ES-I3 (cell line): ENCODE data around the gene AUTS2.
"Not testable (repeated sequence)": the region's sequence is repeated elsewhere in the genome, so short reads cannot be mapped to it uniquely, and the experiment has no call there.

ENCODE experiments used
- H3K36me3 ChIP-seq: 2 replicates; pipeline ENCODE4 v1.6.1; 2013; ENCODE audit warnings: mild to moderate bottlenecking, low read length, control low read depth, moderate library complexity; ENCODE audit not compliant: insufficient read depth
- H3K4me1 ChIP-seq: 2 replicates; pipeline ENCODE4 v1.6.1; 2013; ENCODE audit warnings: mild to moderate bottlenecking, control low read depth, low read length; ENCODE audit not compliant: insufficient read depth
- H3K9ac ChIP-seq: 2 replicates; pipeline ENCODE4 v1.6.1; 2013; ENCODE audit warnings: low read depth, mild to moderate bottlenecking, low read length, moderate library complexity
- H3K9me3 ChIP-seq: 2 replicates; pipeline ENCODE4 v1.6.1; 2013; ENCODE audit warnings: mild to moderate bottlenecking, low read length, moderate library complexity; ENCODE audit not compliant: control insufficient read depth, insufficient read depth

AUTS2 gene

DNA sequence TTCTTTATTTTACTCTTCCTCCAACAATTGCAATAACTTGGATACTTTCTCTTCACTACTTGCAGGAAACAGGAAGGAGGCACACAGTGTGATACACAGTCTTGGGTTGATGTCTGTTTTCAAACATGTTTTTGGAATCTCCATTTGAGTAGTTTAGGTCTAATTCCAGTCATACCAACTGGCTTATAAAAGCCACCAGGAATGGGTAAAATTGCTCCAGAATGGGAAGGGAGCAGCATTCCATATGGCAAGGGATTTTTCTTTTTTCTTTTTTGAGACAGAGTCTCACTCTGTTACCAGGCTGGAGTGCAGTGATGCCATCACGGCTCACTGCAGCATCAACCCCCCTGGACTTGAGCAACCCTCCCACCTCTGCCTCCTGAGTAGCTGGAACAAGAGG is 988.5 kb downstream of the AUTS2 start:
- Histone ChIP-seq H3K36me3 (no peaks in the 10 kb centered on the region), H3K9me3 (no peaks in the 10 kb centered on the region), H3K9ac (no peak overlapping the region), H3K4me1 (peaks cover 40% of the 10 kb centered on the region)

DNA sequence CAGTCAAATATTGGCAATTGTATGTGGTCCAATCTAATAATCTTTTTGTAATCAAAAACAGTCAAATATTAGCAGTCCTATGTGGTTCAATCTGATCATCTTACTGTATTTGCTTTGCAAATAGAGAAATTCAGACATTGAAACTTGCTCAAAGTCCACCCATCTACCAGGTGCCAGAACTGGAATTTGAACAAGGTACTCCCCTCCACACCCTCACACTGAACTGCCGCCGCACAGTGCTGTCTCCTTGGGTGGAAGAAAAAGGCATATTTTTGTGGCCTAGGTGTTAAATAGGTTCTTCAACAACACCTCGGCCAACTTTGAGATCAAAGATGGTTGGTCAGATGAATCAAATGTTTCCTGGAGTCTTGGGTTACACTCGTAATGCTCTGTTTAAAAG is 989.5 kb downstream of the AUTS2 start:
- Histone ChIP-seq H3K9ac (no peak overlapping the region), H3K4me1 (peaks cover 31% of the 10 kb centered on the region), H3K9me3 (no peaks in the 10 kb centered on the region), H3K36me3 (no peaks in the 10 kb centered on the region)

DNA sequence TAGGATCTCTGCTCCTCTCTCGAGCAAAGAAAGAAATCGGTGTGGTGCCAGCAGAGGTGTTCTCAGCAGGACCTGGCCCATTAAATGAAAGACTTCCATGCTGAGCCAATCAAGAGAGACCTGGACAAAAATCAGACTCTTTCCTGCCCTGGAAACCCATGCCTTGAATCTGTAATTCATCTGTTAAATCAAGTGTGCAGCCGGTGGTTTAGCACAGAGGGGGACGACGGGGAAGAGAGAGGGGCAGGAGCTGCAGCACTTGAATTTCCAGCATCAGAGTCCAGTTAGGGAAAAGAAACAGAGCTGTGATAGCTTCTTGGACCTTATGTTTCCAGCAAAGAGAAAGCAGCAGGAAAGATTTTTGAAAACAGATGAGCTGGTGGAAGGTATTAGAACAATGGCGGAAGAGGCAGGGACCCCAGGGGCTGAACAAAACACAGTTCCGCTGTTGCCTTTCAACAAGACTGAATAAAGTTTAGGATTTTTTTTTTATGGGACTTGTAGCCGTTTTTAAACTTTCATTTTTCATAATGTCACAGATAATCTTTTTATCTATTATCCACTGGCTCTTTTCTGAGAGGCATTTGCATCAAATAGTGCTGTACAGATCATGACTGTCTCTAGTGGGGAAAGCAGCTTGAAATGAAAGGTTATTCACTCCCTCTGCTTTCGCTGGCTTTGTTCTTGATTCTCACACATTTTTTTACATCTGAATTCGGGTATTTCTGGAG is 990.1 kb downstream of the AUTS2 start:
- Histone ChIP-seq H3K4me1 (peaks cover 26% of the 10 kb centered on the region), H3K36me3 (no peaks in the 10 kb centered on the region), H3K9ac (no peak overlapping the region)

DNA sequence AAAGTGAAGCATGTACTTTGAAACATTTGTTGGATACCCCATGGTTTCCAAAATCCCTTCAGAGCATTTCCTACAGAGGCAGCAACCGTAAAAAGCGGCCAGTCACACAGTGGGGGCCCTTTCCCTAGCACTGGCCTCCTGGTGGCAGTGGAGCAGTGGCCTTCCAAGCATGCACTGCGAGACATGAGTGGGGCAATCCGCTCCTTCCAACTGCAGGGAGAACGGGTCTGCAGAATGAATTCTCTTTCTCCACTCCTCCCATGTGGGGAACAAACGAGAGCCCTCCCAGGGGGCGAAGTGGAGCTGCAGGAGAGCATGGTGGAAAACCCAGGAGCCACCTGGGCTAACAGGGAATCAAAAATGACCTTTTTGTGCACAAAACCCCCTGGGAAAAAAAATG is 990.7 kb downstream of the AUTS2 start:
- no peaks in the 10 kb centered on the region for H3K9me3 ChIP-seq
- H3K9ac ChIP-seq = no peak overlapping the region
- peaks cover 20% of the 10 kb centered on the region for H3K4me1 ChIP-seq
- no peaks in the 10 kb centered on the region for H3K36me3 ChIP-seq

More for the DNA sequence above, 990.1 kb downstream of the AUTS2 start:
- H3K9me3 ChIP-seq = no peaks in the 10 kb centered on the region

DNA sequence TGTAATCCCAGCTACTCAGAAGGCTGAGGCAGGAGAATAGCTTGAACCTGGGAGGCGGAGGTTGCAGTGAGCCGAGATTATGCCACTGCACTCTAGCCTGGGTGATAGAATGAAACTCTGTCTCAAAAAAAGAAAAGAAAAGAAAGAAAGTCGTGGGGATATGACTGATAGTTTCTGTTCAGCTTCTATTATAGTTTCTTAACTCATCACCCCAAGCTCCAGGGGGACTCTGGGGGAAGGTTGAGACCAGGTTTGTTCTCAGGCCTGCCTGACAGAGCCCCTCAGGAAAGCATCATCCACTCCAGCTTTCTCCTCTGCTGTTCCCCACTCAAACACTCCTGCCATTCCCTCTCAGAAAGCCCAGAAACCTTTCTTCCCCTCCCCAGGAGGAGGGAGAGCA is 991.3 kb downstream of the AUTS2 start:
- Histone ChIP-seq H3K9ac (no peak overlapping the region), H3K9me3 (no peaks in the 10 kb centered on the region), H3K36me3 (no peaks in the 10 kb centered on the region), H3K4me1 (peaks cover 14% of the 10 kb centered on the region)

DNA sequence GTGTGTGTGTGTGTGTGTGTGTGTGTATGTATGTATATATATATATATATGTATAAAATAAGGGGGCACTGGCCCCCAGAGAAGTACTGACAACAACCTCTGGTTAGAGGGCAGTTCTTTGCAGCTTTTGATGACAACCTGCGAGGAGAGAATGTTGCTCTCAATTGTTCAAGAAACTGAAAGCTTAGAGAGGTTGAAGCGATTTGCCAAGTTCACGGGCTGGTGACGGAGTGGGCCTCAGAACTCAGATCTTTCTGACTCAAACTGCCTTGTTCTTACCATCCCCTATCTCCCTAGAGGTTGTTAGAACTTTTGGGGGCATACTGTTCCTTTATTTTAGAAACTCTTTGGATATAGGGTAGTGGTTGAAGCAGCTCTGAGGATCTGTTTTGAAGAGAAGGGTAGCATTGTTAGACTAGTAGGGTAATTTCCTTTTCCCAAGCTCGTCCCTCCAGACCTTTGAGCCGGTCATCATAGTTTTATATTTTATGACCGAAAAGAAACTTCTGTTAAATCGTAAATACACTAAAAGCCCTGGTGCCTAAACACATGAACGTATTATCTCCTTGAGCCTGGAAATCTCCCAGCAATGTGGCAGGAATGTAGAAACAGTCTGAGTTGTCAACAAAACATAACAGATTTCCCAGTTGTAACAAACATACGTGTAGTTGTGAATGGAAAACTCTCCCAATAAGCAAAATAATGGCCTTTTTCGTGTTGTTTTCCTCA is 992.0 kb downstream of the AUTS2 start:
- Histone ChIP-seq H3K9me3 (no peaks in the 10 kb centered on the region), H3K9ac (no peak overlapping the region), H3K4me1 (peaks cover 10% of the 10 kb centered on the region), H3K36me3 (no peaks in the 10 kb centered on the region)

DNA sequence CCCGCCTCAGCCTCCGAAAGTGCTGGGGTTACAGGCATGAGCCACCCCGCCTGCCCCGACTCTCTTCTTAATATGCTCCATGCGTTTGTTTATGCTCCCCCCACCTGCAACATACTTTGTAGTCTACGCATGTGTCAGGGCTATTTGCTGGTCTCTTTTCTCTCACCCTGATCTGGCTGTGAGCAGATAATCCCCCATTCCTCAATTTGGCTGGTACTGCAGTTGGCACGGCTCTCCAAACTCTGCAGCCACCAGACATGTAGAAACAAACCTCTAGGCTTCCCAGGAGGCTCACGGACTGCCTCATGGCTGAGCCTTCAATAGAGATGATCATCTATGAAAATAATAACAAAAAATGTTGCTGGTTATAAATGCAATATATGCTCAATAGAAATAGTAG is 993.4 kb downstream of the AUTS2 start:
- 0 out of 2 replicates have a peak, but pooled peaks cover 10% of the 10 kb centered on the region for H3K4me1 ChIP-seq
- H3K9ac ChIP-seq = no peak overlapping the region
- no peaks in the 10 kb centered on the region for H3K9me3 ChIP-seq
- no peaks in the 10 kb centered on the region for H3K36me3 ChIP-seq

DNA sequence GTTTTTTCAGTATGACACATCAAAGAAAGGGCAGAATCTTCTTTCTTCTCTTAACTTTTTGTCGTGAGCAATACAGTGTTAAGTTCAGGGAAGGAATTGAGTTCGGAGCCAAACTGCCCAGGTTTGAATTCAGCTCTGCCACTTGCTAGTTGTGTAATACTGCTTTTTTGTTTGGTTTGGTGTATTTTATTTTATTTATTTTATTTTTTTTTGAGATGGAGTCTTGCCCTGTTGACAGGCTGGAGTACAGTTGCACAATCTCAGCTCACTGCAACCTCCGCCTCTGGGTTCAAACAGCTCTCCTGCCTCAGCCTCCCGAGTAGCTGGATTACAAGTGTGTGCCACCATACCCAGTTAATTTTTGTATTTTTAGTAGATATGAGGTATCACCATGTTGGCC is 993.9 kb downstream of the AUTS2 start:
- H3K9me3 ChIP-seq = no peaks in the 10 kb centered on the region
- H3K36me3 ChIP-seq = no peaks in the 10 kb centered on the region
- 0 out of 2 replicates have a peak, but pooled peaks cover 10% of the 10 kb centered on the region for H3K4me1 ChIP-seq
- no peak overlapping the region for H3K9ac ChIP-seq

DNA sequence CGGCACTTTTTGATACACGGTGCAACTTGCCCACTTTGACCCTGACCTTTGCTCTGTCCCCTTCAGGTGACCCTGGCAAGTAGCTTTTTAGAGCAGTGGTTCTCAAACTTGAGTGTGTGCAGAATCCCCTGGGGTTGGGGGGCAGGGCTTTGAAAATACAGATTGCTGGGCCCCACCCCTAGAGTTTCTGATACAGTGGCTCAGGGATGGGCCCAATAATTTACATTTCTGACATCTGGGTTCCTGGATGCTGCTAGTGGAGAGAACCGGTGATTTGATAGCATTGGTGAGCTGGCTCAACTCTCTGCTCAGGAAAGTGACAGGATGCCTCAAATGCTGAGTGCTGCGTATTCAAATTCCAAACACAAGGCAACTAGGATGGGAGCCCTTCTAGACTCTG is 995.9 kb downstream of the AUTS2 start:
- Histone ChIP-seq H3K36me3 (no peaks in the 10 kb centered on the region), H3K9ac (no peak overlapping the region), H3K9me3 (no peaks in the 10 kb centered on the region), H3K4me1 (no peaks in the 10 kb centered on the region)

DNA sequence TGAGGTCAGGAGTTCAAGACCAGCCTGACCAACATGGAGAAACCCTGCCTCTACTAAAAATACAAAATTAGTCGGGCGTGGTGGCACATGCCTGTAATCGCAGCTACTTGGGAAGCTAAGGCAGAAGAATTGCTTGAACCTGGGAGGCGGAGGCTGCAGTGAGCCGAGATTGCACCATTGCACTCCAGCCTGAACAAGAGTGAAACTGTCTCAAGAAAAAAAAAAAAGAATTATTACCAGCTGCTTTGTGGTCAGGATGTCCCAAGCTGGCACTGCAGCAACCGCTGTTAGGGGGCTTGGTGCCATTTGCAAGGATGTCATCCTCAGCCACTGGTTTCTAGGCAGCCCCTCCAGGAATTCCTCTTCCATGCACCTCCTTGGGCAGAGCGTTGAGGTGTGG is 996.6 kb downstream of the AUTS2 start:
- not testable (repeated sequence) for H3K36me3 ChIP-seq

DNA sequence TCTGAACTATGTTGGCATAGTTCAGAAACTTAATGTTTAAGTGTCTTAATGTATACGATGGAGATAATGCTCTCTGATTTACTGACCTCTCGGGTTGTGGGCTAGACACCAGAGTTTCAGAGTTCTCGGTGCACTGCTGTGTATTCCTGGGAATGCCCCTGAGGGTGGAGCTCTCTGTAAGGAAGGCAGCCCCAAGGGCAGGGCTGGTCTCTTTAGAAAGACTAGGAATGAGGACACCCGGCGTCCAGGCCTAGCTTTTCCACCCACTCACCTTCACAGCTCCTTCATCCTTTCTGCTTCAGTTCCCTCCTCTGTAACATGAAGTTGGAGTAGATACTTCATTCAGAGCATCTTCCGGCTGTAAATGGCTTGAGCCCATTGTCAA is 997.1 kb downstream of the AUTS2 start:
- 0 out of 2 replicates have a peak, but pooled peaks cover 4% of the 10 kb centered on the region for H3K4me1 ChIP-seq
- no peaks in the 10 kb centered on the region for H3K36me3 ChIP-seq
- H3K9ac ChIP-seq = peak overlapping the region; percentile 57; the same call in 1 of the 2 replicates
- no peaks in the 10 kb centered on the region for H3K9me3 ChIP-seq

More for the DNA sequence above, 996.6 kb downstream of the AUTS2 start:
- not testable (repeated sequence) for H3K9ac ChIP-seq, H3K4me1 ChIP-seq, H3K9me3 ChIP-seq

DNA sequence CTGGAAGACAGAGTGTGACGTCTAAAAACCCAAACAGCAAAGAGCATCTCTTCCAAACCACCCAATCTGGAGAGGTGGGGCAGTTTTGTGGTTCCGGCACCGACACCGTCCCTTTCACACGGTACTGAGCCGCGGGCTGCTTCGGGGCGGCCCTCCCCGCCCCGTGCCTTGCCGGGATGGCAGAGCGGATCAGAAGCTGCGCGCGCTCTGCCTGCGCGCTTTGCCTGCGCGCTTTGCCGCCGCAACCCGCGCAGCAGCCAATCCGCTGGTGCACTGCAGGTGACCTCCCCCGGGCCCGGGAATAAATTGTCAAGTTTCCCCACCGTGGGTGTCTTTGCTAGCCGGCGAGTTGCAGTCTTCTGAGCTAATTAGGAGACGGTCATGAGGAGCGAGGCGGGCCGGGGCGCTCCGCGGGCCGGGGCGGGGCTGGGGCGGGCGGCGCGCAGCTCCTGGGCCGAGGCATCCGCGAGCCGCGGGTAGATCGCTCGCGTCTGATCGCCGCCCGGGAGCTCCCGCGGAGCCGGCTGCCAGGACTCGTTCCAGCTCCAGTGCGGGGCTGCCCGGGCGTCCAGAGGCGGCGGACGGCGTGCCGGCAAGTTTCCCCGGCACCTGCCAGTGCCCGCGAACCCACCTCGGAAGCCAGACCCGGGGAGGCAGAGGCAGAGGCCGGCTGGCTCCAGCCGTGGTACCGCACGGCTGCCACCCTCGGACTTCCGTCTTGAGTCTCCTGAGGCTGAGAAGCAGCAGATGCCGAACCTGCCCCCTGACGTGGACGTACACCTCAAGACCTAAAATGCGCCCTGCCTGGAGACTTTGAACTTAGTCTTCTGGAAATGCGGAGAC is 997.7 kb downstream of the AUTS2 start:
- Histone ChIP-seq H3K9me3 (no peaks in the 10 kb centered on the region), H3K4me1 (0 out of 2 replicates have a peak, but pooled peaks cover 4% of the 10 kb centered on the region), H3K36me3 (no peaks in the 10 kb centered on the region), H3K9ac (peak overlapping the region; percentile 57; the same call in 1 of the 2 replicates)

DNA sequence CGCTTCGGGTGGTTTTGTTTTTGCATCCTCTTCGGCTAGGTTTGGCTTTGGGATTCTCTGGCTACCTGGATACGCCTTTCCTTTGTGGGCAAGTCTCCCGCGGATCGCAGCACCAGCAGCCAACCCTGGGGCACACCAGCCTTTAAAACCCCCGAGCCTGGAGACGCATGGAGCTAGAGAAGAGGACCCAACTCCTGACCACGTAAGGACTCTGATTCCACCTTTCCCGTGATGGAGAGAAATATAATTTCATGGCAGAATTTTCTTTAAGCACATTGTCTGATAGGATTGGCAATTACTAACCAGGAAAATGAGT is 998.3 kb downstream of the AUTS2 start:
- H3K4me1 ChIP-seq = 0 out of 2 replicates have a peak, but pooled peaks cover 4% of the 10 kb centered on the region
- H3K9me3 ChIP-seq = no peaks in the 10 kb centered on the region
- H3K9ac ChIP-seq = peak overlapping the region; percentile 57; the same call in 1 of the 2 replicates
- no peaks in the 10 kb centered on the region for H3K36me3 ChIP-seq

DNA sequence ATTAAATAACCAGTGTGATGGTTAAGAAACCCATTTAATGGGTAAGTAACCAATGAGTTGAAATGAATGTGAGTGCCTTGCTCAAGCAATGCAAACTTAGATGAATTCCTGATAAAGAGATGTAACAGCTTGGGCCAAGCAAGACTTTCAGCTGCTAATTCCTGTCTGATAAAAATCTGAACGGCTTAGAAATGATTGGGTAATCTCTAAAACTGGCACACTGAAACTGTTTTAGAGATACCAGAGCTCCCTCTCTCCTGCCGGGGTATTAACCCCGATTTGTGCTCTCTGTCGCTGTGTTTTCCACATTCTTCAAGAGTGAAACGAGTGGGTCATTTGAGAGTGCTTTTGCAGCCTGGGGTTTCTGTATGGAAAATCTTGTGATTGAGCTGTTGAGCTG is 998.8 kb downstream of the AUTS2 start:
- H3K9me3 ChIP-seq = no peaks in the 10 kb centered on the region
- 0 out of 2 replicates have a peak, but pooled peaks cover 4% of the 10 kb centered on the region for H3K4me1 ChIP-seq
- H3K9ac ChIP-seq = 0 out of 2 replicates have a peak overlapping the region, but pooled peaks have one; percentile 57
- H3K36me3 ChIP-seq = no peaks in the 10 kb centered on the region
